Gastroesophageal sphincter (tissue), 4 donors: Measurements from ENCODE around the gene PRR22. TPM values are rescaled to one million over a fixed set of nuclear protein-coding genes. Genes with fewer than 3 reads are reported as not detected.

Experiments
- ATAC-seq: fragments of 150-250 bp; one replicate; pipeline ENCODE4 v1.9.1; 2016; ENCODE audit warnings: mild to moderate bottlenecking, moderate library complexity
- H3K27ac ChIP-seq, 4 donors: fragments of 200-600 bp; sonication (generic) in 3 of 4; 1 replicate in 3 of 4; 2 replicates in 1 of 4; pipeline ENCODE4 v1.5.1; 2016 to 2019
- H3K27me3 ChIP-seq: fragments of 200-600 bp; sonication (generic); one replicate; pipeline ENCODE4 v1.5.1; 2019
- H3K36me3 ChIP-seq, 2 donors: fragments of 200-600 bp; sonication (generic); one replicate each; pipeline ENCODE4 v1.5.1; 2019; ENCODE audit warnings: control low read depth in 1 of 2
- H3K4me1 ChIP-seq, 3 donors: fragments of 200-600 bp; sonication (generic); 1 replicate in 2 of 3; 2 replicates in 1 of 3; pipeline ENCODE4 v1.5.1; 2016 to 2019; ENCODE audit warnings: control low read depth in 2 of 3
- H3K4me3 ChIP-seq, 2 donors: fragments of 200-600 bp; sonication (generic); one replicate each; pipeline ENCODE4 v1.5.1; 2019; ENCODE audit warnings: mild to moderate bottlenecking in 1 of 2, moderate library complexity in 1 of 2
- H3K9me3 ChIP-seq, 3 donors: fragments of 200-600 bp; sonication (generic); one replicate each; pipeline ENCODE4 v1.5.1; 2017 to 2019; ENCODE audit warnings: control low read depth in 2 of 3
- CTCF ChIP-seq, 4 experiments: fragments of 200-600 bp in 2 of 4; fragments of 450-650 bp in 2 of 4; sonication (generic) in 1 of 4; IDR thresholded peaks; one replicate each; pipeline ENCODE4 v1.5.1; 2017 to 2019; ENCODE audit warnings: antibody characterized with exemption in 4 of 4, mild to moderate bottlenecking in 2 of 4, moderate library complexity in 2 of 4
- EP300 ChIP-seq: sonication (generic); formaldehyde crosslinking; IDR thresholded peaks from one replicate; pipeline ENCODE4 v1.6.1; 2017; ENCODE audit warnings: antibody characterized with exemption, mild to moderate bottlenecking
- POLR2A ChIP-seq, 2 donors: fragments of 450-650 bp; IDR thresholded peaks; one replicate each; pipeline ENCODE4 v1.6.1; 2017; ENCODE audit warnings: antibody characterized with exemption in 2 of 2, mild to moderate bottlenecking in 2 of 2, moderate library complexity in 1 of 2
- POLR2AphosphoS5 ChIP-seq: sonication (generic); formaldehyde crosslinking; IDR thresholded peaks from one replicate; pipeline ENCODE4 v1.6.1; 2017; ENCODE audit warnings: antibody characterized with exemption
- WGBS, 2 donors: methylation state at CpG; one replicate each; pipeline ENCODE4 v1.1.5; 2018; ENCODE audit warnings: low coverage in 1 of 2; 5-methylcytosine and 5-hydroxymethylcytosine counted together
- total RNA-seq, 4 donors: library from RNA; depleted of rRNA; stranded (reverse); fragments of >200 nt; gene quantifications; one replicate each; pipeline ENCODE4 v1.1.0, GENCODE V29; 2016

Gene PRR22
- total RNA-seq: under 1 TPM in 1 of 4 donors, not detected in 3; 0.40 TPM

- 92% methylated on average over 5 of the region's 15 CpGs; no CpG with 5 or more reads in 1 of the 2 donors for WGBS, 2 donors
- no peaks in the 10 kb centered on the region for H3K27me3 ChIP-seq
- H3K4me3 ChIP-seq: no peak within 1 kb of the TSS
- peaks cover 0 to 2% (median 0%) of the 10 kb centered on the region in 3 donors for H3K4me1 ChIP-seq
- no peak within 1 kb of the TSS for H3K27ac ChIP-seq
- ATAC-seq: no peak
- no peak for TF ChIP-seq POLR2A (IDR thresholded peaks at IDR 0.05)
- no peak for TF ChIP-seq EP300
- TF ChIP-seq CTCF (IDR thresholded peaks at IDR 0.05): no peak
- no peak for TF ChIP-seq POLR2AphosphoS5
- H3K9me3 ChIP-seq: no peaks in the 10 kb centered on the region
- peaks cover 0 to 70% of the 10 kb centered on the region in 2 donors for H3K36me3 ChIP-seq
Measured at GRCh38 chr19:5784581-5785147, at the start of gene PRR22. PRR22 (minus strand) TSS chr19:5784746; CDS start chr19:5784660, 86 bp downstream.

- Histone ChIP-seq H3K9me3 (no peaks in the 10 kb centered on the region), H3K27me3 (peaks cover 23% of the 10 kb centered on the region), H3K4me3 (no peak overlapping the region), H3K4me1 (peaks cover 0 to 23% (median 16%) of the 10 kb centered on the region in 3 donors), H3K36me3 (no peaks in the 10 kb centered on the region), H3K27ac (no peak overlapping the region)
- no peak for ATAC-seq
- TF ChIP-seq CTCF (IDR thresholded peaks at IDR 0.05): no peak
- TF ChIP-seq POLR2AphosphoS5: no peak
- no peak for TF ChIP-seq EP300
- TF ChIP-seq POLR2A (IDR thresholded peaks at IDR 0.05): no peak
- WGBS, 2 donors: 86 to 90% methylated on average over 2 to 3 of the region's 6 CpGs
Measured at GRCh38 chr19:5832527-5833216, 48.1 kb upstream of the PRR22 start.

- Histone ChIP-seq H3K27me3 (peaks cover 23% of the 10 kb centered on the region), H3K9me3 (no peaks in the 10 kb centered on the region), H3K4me3 (no peak overlapping the region), H3K4me1 (peaks cover 0 to 29% (median 16%) of the 10 kb centered on the region in 3 donors), H3K27ac (no peak overlapping the region), H3K36me3 (no peaks in the 10 kb centered on the region)
- no peak for ATAC-seq
- TF ChIP-seq CTCF (IDR thresholded peaks at IDR 0.05) (no peak), POLR2AphosphoS5 (no peak), POLR2A (IDR thresholded peaks at IDR 0.05) (no peak), EP300 (no peak)
- WGBS, 2 donors: 46 to 100% methylated on average over 1 to 3 of the region's 22 CpGs
Measured at GRCh38 chr19:5832061-5832460, 47.5 kb upstream of the PRR22 start.

GRCh38 chr19:5831159-5831558 is 46.6 kb upstream of the PRR22 start:
- TF ChIP-seq POLR2AphosphoS5 (no peak), POLR2A (IDR thresholded peaks at IDR 0.05) (no peak), CTCF (IDR thresholded peaks at IDR 0.05) (no peak), EP300 (no peak)
- WGBS, 2 donors: 100% methylated on average over 2 of the region's 9 CpGs; no CpG with 5 or more reads in 1 of the 2 donors
- Histone ChIP-seq H3K27me3 (peaks cover 23% of the 10 kb centered on the region), H3K9me3 (no peaks in the 10 kb centered on the region), H3K27ac (no peak overlapping the region), H3K4me1 (peaks cover 0 to 38% (median 16%) of the 10 kb centered on the region in 3 donors), H3K36me3 (no peaks in the 10 kb centered on the region), H3K4me3 (no peak overlapping the region)
- ATAC-seq: no peak
